Smooth muscle cell (in vitro differentiated cells): ENCODE data around the gene EIF4B. TPM values are rescaled to one million over a fixed set of nuclear protein-coding genes. Genes with fewer than 3 reads are reported as not detected.

Experiments
- DNase-seq: peaks from one replicate; lab custom pipeline; 2025; ENCODE audit not compliant: unreplicated experiment; lab: John Stamatoyannopoulos, UW
- H2AFZ ChIP-seq: fragments of 200-600 bp; sonication (generic); 2 replicates; pipeline ENCODE4 v1.6.0; 2016; ENCODE audit warnings: antibody characterized with exemption, low read depth, mild to moderate bottlenecking
- H3F3A ChIP-seq: fragments of 200-600 bp; sonication (generic); 2 replicates; pipeline ENCODE4 v1.6.0; 2017; ENCODE audit warnings: antibody characterized with exemption, low read depth
- H3K27ac ChIP-seq: fragments of 200-600 bp; sonication (generic); 2 replicates; pipeline ENCODE4 v1.5.1; 2016; ENCODE audit warnings: low read depth, mild to moderate bottlenecking
- H3K27me3 ChIP-seq: fragments of 200-600 bp; sonication (generic); 2 replicates; pipeline ENCODE4 v1.6.1; 2016; ENCODE audit warnings: low read depth, mild to moderate bottlenecking
- H3K36me3 ChIP-seq: fragments of 200-600 bp; sonication (generic); 2 replicates; pipeline ENCODE4 v1.5.1; 2016; ENCODE audit warnings: low read depth
- H3K4me1 ChIP-seq: fragments of 200-600 bp; sonication (generic); 2 replicates; pipeline ENCODE4 v1.5.1; 2016; ENCODE audit warnings: low read depth
- H3K4me2 ChIP-seq: fragments of 200-600 bp; sonication (generic); 2 replicates; pipeline ENCODE4 v1.6.0; 2016; ENCODE audit warnings: mild to moderate bottlenecking
- H3K4me3 ChIP-seq: fragments of 200-600 bp; sonication (generic); 2 replicates; pipeline ENCODE4 v1.5.1; 2016; ENCODE audit warnings: mild to moderate bottlenecking
- H3K79me2 ChIP-seq: fragments of 200-600 bp; sonication (generic); 2 replicates; pipeline ENCODE4 v1.6.0; 2016; ENCODE audit warnings: low read depth, mild to moderate bottlenecking
- H3K9ac ChIP-seq: fragments of 200-600 bp; sonication (generic); 2 replicates; pipeline ENCODE4 v1.6.0; 2016; ENCODE audit warnings: low read depth
- H3K9me3 ChIP-seq: fragments of 200-600 bp; sonication (generic); replicated peaks from 2 replicates; pipeline ENCODE4 v1.5.1; 2016; ENCODE audit warnings: low read depth
- H4K20me1 ChIP-seq: fragments of 200-600 bp; sonication (generic); 2 replicates; pipeline ENCODE4 v1.6.0; 2016; ENCODE audit warnings: low read depth
- WGBS: methylation state at CpG from one replicate; pipeline ENCODE4 v1.1.7; 2016; ENCODE audit warnings: low lambda C conversion rate; 5-methylcytosine and 5-hydroxymethylcytosine counted together
- polyA plus RNA-seq: library from polyadenylated mRNA; unstranded; fragments of >200 nt; fragmentation: Nextera tagmentation; extraction: Ambion mirVana; gene quantifications from 2 replicates; pipeline ENCODE4 v1.2.1, GENCODE V29; 2016
- total RNA-seq: library from RNA; depleted of rRNA; stranded (reverse); fragments of >200 nt; gene quantifications from 2 replicates; pipeline ENCODE4 v1.2.3, GENCODE V29; 2014
- TF ChIP-seq, protein P1 (sequence below): fragments of 200-600 bp; sonication (generic); IDR thresholded peaks from 2 replicates; pipeline ENCODE4 v1.5.1; 2017; ENCODE audit warnings: borderline replicate concordance, mild to moderate bottlenecking, antibody characterized with exemption; ENCODE audit not compliant: insufficient read depth, poor library complexity, severe bottlenecking

Gene EIF4B
- total and polyA plus RNA-seq, 2 experiments from 2014 or later: 39.9 to 241 TPM

DNA sequence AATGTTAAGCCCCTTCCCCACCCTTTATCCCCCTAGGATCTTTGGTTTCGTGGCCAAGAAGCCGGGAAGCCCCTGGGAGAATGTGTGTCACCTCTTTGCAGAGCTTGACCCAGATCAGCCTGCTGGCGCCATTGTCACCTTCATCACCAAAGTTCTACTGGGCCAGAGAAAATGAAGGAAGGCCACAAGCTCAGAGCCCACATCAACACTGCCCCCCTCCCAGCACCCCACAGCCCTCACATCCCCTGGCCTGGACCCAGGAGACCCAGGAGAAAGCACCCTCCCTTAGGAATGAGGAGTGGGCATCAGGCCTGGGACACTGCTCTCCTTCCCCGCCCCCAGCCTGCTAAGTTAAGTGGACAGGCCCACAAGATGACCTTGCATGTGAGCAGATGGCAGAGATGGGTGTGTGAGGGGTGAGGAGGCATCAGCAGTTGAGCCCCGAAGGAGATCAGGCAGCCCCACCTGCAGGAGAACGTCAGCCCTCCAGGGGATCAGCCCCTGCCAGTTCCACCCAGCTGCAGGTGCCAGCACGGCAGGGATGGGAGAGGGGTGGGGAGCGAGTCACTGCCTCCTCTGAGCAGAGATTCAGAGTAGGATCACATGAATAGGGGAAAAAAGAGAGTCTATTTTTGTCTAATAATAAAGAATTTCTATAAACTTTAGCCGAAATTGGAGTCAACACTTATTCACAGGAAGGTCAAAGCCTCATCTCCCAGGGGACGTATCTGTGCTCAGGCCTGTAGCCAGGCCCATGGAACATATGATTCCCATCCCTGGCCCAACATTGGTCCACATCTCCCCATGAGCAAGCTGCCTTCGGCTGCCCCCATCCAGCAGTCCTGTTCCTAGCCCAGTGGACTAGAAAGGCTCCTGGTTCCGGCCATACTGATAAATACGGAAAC lies 57.7 kb downstream of the EIF4B start:
- no peaks in the 10 kb centered on the region for H3K4me1 ChIP-seq

DNA sequence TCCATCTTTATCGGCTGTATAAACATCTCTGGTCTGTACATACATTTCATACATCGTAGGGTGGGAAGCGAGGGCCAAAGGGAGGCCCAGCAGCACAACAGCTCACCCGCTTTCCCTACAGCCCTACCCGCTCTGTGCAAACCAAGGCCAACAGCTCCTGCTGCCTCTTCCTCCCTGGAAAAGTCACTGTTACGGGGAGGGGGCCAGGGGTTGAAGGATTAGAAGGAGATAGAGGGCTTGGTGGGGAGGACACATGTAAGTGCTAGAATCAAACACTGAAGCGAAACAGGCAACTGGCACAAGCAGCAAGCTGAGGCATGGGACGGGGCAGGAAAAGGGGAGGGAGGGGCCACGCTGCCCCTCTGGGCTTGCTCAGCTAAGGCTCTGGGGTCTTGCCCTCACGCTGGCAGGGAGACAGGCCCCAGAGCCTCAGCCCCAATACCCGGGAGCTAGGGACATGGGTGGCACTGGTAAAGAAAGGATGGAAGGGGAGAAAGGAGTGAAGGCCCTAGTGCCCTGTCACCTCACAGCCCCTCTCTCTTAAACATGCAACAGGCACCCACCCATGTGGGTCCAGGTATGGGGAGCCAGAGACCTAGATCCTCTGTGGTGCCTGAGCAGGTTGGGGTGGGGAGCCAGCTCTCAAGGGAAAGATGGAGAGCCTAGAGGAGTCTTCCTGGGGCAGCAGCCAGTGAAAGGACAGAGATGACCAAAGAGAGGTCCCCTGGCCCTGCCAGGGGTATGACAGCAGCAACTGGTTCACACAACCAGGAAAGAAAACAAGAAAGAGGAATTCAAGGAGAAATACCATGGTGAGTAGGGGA lies 58.6 kb downstream of the EIF4B start:
- no peak for DNase-seq
- Histone ChIP-seq H3K4me3 (no peak overlapping the region), H3K27ac (no peak overlapping the region), H3K79me2 (no peaks in the 10 kb centered on the region), H4K20me1 (peaks cover 16% of the 10 kb centered on the region), H3K27me3 (no peaks in the 10 kb centered on the region), H3K9ac (no peak overlapping the region), H3K4me2 (no peak overlapping the region), H3K36me3 (no peaks in the 10 kb centered on the region), H3K4me1 (no peaks in the 10 kb centered on the region), H3F3A (no peaks in the 10 kb centered on the region), H3K9me3 (no peaks in the 10 kb centered on the region), H2AFZ (no peak overlapping the region)
- TF ChIP-seq, protein P1, sequence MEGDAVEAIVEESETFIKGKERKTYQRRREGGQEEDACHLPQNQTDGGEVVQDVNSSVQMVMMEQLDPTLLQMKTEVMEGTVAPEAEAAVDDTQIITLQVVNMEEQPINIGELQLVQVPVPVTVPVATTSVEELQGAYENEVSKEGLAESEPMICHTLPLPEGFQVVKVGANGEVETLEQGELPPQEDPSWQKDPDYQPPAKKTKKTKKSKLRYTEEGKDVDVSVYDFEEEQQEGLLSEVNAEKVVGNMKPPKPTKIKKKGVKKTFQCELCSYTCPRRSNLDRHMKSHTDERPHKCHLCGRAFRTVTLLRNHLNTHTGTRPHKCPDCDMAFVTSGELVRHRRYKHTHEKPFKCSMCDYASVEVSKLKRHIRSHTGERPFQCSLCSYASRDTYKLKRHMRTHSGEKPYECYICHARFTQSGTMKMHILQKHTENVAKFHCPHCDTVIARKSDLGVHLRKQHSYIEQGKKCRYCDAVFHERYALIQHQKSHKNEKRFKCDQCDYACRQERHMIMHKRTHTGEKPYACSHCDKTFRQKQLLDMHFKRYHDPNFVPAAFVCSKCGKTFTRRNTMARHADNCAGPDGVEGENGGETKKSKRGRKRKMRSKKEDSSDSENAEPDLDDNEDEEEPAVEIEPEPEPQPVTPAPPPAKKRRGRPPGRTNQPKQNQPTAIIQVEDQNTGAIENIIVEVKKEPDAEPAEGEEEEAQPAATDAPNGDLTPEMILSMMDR: no peak
- 92% methylated on average over 11 of the region's 11 CpGs for WGBS

More for the DNA sequence above, 57.7 kb downstream of the EIF4B start:
- no peaks in the 10 kb centered on the region for H3K79me2 ChIP-seq
- TF ChIP-seq, protein P1: no peak
- no peaks in the 10 kb centered on the region for H3K9me3 ChIP-seq
- no peak overlapping the region for H3K4me2 ChIP-seq
- 87% methylated on average over 13 of the region's 13 CpGs for WGBS
- DNase-seq: no peak
- H3K36me3 ChIP-seq: no peaks in the 10 kb centered on the region
- no peak overlapping the region for H2AFZ ChIP-seq
- no peak overlapping the region for H3K9ac ChIP-seq
- H3K27me3 ChIP-seq: no peaks in the 10 kb centered on the region
- no peak overlapping the region for H3K27ac ChIP-seq
- peaks cover 9% of the 10 kb centered on the region for H4K20me1 ChIP-seq
- H3K4me3 ChIP-seq: no peak overlapping the region
- no peaks in the 10 kb centered on the region for H3F3A ChIP-seq

DNA sequence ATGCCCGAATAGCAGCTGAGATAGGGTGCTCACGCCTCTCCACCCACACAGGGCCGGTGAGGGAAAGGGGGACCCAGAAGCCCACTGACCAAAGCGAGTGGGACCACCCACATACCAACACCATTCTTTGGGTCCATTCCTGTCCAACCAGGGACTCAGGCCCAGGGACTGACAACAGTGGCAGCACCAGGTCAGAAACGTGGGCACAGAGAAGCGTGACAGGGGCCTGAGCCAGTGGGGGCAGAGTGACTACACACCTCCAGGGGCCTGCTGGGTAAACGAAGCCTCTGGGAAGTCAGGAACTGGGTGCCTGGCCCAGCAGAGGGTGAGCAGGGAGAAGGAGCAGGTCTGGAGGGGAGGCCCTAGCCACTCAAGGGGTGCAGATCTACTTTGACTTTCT lies 59.2 kb downstream of the EIF4B start:
- H3K4me3 ChIP-seq: no peak overlapping the region
- H3K79me2 ChIP-seq: no peaks in the 10 kb centered on the region
- no peaks in the 10 kb centered on the region for H3K9me3 ChIP-seq
- H3K27ac ChIP-seq: no peak overlapping the region
- DNase-seq: no peak
- H2AFZ ChIP-seq: no peak overlapping the region
- no peak overlapping the region for H3K9ac ChIP-seq
- H3K4me1 ChIP-seq: no peaks in the 10 kb centered on the region
- H3K36me3 ChIP-seq: no peaks in the 10 kb centered on the region
- H3K27me3 ChIP-seq: no peaks in the 10 kb centered on the region
- TF ChIP-seq, protein P1: no peak
- H3F3A ChIP-seq: no peaks in the 10 kb centered on the region
- no peak overlapping the region for H3K4me2 ChIP-seq
- peaks cover 23% of the 10 kb centered on the region for H4K20me1 ChIP-seq
- WGBS: 88% methylated on average over 7 of the region's 7 CpGs
